CD8-positive, alpha-beta memory T cell (primary cell): ENCODE results near the gene CEP72. TPM values are rescaled to one million over a fixed set of nuclear protein-coding genes. Genes with fewer than 3 reads are reported as not detected.
"Not testable (repeated sequence)": the region's sequence is repeated elsewhere in the genome, so short reads cannot be mapped to it uniquely, and the experiment has no call there.

Source experiments
- CTCF ChIA-PET: fragments of 350-600 bp; sonication (Branson Sonifier 250); formaldehyde crosslinking; loops from one replicate; lab custom pipeline; 2021; ENCODE audit warnings: antibody characterized with exemption; lab: Charles Lee
- POLR2A ChIA-PET: fragments of 350-600 bp; sonication (Branson Sonifier 250); formaldehyde crosslinking; loops from one replicate; lab custom pipeline; 2021; ENCODE audit warnings: antibody characterized with exemption; lab: Charles Lee
- DNase-seq, 5 donors: peaks; one replicate each; pipeline versions ENCODE4 v3.0.0 to v3.0.0-alpha.2; 2020 to 2022; ENCODE audit warnings: mixed read lengths in 1 of 5
- H3K27ac ChIP-seq: one replicate; pipeline ENCODE4 v1.7.0; 2013; ENCODE audit warnings: low read depth, mild to moderate bottlenecking, low read length, moderate library complexity
- H3K27me3 ChIP-seq: 2 replicates; pipeline ENCODE4 v1.7.0; 2013; ENCODE audit warnings: low read length, mild to moderate bottlenecking; ENCODE audit not compliant: insufficient read depth, poor library complexity, severe bottlenecking
- H3K36me3 ChIP-seq: 2 replicates; pipeline ENCODE4 v1.7.0; 2013; ENCODE audit warnings: mild to moderate bottlenecking, low read length, moderate library complexity; ENCODE audit not compliant: insufficient read depth
- H3K4me1 ChIP-seq: 2 replicates; pipeline ENCODE4 v1.7.0; 2013; ENCODE audit warnings: mild to moderate bottlenecking, low read length, moderate library complexity; ENCODE audit not compliant: insufficient read depth
- H3K4me3 ChIP-seq: 2 replicates; pipeline ENCODE4 v1.7.0; 2013; ENCODE audit warnings: mild to moderate bottlenecking, low read length
- H3K9me3 ChIP-seq: 2 replicates; pipeline ENCODE4 v1.7.0; 2013; ENCODE audit warnings: mild to moderate bottlenecking, low read length
- H3K27ac Mint-ChIP-seq, 8 donors: one replicate each; pipeline ENCODE4 v1.8.0; 2020 to 2021; ENCODE audit warnings: mixed read lengths in 8 of 8, mild to moderate bottlenecking in 6 of 8, inconsistent platforms in 3 of 8, moderate library complexity in 3 of 8
- H3K27me3 Mint-ChIP-seq, 2 donors: one replicate each; pipeline ENCODE4 v1.8.0; 2020 to 2021; ENCODE audit warnings: mixed read lengths in 2 of 2, mild to moderate bottlenecking in 1 of 2, moderate library complexity in 1 of 2
- H3K36me3 Mint-ChIP-seq, 3 donors: one replicate each; pipeline ENCODE4 v1.8.0; 2020 to 2021; ENCODE audit warnings: mixed read lengths in 3 of 3, inconsistent platforms in 1 of 3, mild to moderate bottlenecking in 1 of 3
- H3K4me1 Mint-ChIP-seq, 3 donors: one replicate each; pipeline ENCODE4 v1.8.0; 2020 to 2021; ENCODE audit warnings: mixed read lengths in 3 of 3, inconsistent platforms in 1 of 3, mild to moderate bottlenecking in 1 of 3
- H3K4me3 Mint-ChIP-seq, 7 donors: one replicate each; pipeline ENCODE4 v1.8.0; 2020 to 2021; ENCODE audit warnings: mixed read lengths in 7 of 7, mild to moderate bottlenecking in 6 of 7, moderate library complexity in 4 of 7, inconsistent platforms in 2 of 7
- H3K9me3 Mint-ChIP-seq, 5 donors: one replicate each; pipeline ENCODE4 v1.8.0; 2020 to 2022; ENCODE audit warnings: mixed read lengths in 5 of 5, mild to moderate bottlenecking in 3 of 5, moderate library complexity in 2 of 5, inconsistent platforms in 1 of 5
- polyA plus RNA-seq: library from polyadenylated mRNA; unstranded; fragments of 300-500 nt; fragmentation: Illumina TruSeq; gene quantifications from one replicate; pipeline ENCODE4 v1.2.3, GENCODE V29; 2021
- total RNA-seq, 2 experiments: library from RNA; stranded (reverse); gene quantifications; one replicate each; pipeline ENCODE4 v1.2.3, GENCODE V29; 2021

Gene CEP72
- total and polyA plus RNA-seq, 3 experiments from 2014 or later: 4.2 to 21.0 (median 20.0) TPM

GRCh38 chr5:692529-693041 is 80.4 kb downstream of the CEP72 start:
- H3K4me1 Mint-ChIP-seq, H3K27ac ChIP-seq, H3K9me3 Mint-ChIP-seq, H3K9me3 ChIP-seq, H3K4me1 ChIP-seq, H3K27me3 ChIP-seq, H3K4me3 ChIP-seq, H3K36me3 ChIP-seq, H3K36me3 Mint-ChIP-seq, H3K27me3 Mint-ChIP-seq, CTCF ChIA-PET: not testable (repeated sequence)
- peak in 3 of 5 donors; percentile 21 to 56 (median 42) for DNase-seq
- POLR2A ChIA-PET: interaction anchor here (1.0 kb wide), 1 partner anchor 20 kb away, joined by 3 read pairs; no protein-coding TSS in a partner anchor
- Mint-ChIP-seq H3K4me3 (peak overlapping the region; percentile 11 to 81 (median 68)), H3K27ac (peak overlapping the region in 2 of 8 donors; percentile 35 to 79)

GRCh38 chr5:693271-694041 is 81.3 kb downstream of the CEP72 start, which contains the start of gene TPPP:
TSS of gene TPPP (minus strand) at chr5:693352. CDS start at chr5:678060, 15,292 bp downstream.
- CTCF ChIA-PET, H3K4me3 ChIP-seq: not testable (repeated sequence)
- peak within 1 kb of the TSS in 2 of 8 donors; percentile 35 to 79 for H3K27ac Mint-ChIP-seq

GRCh38 chr5:694042-694431 is 81.9 kb downstream of the CEP72 start:
- H3K4me3 ChIP-seq, H3K27ac ChIP-seq, H3K4me1 Mint-ChIP-seq, H3K36me3 ChIP-seq, H3K27ac Mint-ChIP-seq, POLR2A ChIA-PET, H3K27me3 Mint-ChIP-seq, DNase-seq, CTCF ChIA-PET, H3K4me1 ChIP-seq, H3K9me3 ChIP-seq, H3K27me3 ChIP-seq, H3K36me3 Mint-ChIP-seq: not testable (repeated sequence)
- Mint-ChIP-seq H3K4me3 (peak overlapping the region in 3 of 7 donors; percentile 17 to 70 (median 45)), H3K9me3 (peaks cover 0 to 12% (median 0%) of the 10 kb centered on the region in 5 donors)

More at GRCh38 chr5:693271-694041, 81.3 kb downstream of the CEP72 start, which contains the start of gene TPPP:
- DNase-seq: peak; percentile 54 to 83 (median 75)
- H3K27me3 ChIP-seq, H3K36me3 Mint-ChIP-seq, H3K4me1 Mint-ChIP-seq, H3K27ac ChIP-seq, H3K9me3 Mint-ChIP-seq, H3K9me3 ChIP-seq, H3K36me3 ChIP-seq, H3K27me3 Mint-ChIP-seq, H3K4me1 ChIP-seq: not testable (repeated sequence)
- POLR2A ChIA-PET: interaction anchor here (1.0 kb wide), 1 partner anchor 21 kb away, joined by 3 read pairs; no protein-coding TSS in a partner anchor
- H3K4me3 Mint-ChIP-seq: peak within 1 kb of the TSS; percentile 17 to 81 (median 69)

- H3K36me3 Mint-ChIP-seq, H3K27ac ChIP-seq, H3K4me3 Mint-ChIP-seq, H3K27me3 ChIP-seq, H3K27ac Mint-ChIP-seq, H3K4me3 ChIP-seq, H3K27me3 Mint-ChIP-seq, H3K9me3 ChIP-seq, POLR2A ChIA-PET, CTCF ChIA-PET, H3K4me1 ChIP-seq, H3K4me1 Mint-ChIP-seq, H3K36me3 ChIP-seq, DNase-seq: not testable (repeated sequence)
- H3K9me3 Mint-ChIP-seq: peaks cover 0 to 16% (median 3%) of the 10 kb centered on the region in 5 donors
Measured at GRCh38 chr5:695475-695874, 83.3 kb downstream of the CEP72 start.

GRCh38 chr5:696191-696590 is 84.1 kb downstream of the CEP72 start:
- H3K4me3 Mint-ChIP-seq, H3K36me3 Mint-ChIP-seq, H3K36me3 ChIP-seq, H3K27ac ChIP-seq, H3K9me3 ChIP-seq, H3K27ac Mint-ChIP-seq, CTCF ChIA-PET, H3K27me3 Mint-ChIP-seq, H3K27me3 ChIP-seq, H3K4me1 Mint-ChIP-seq, POLR2A ChIA-PET, DNase-seq, H3K4me3 ChIP-seq, H3K4me1 ChIP-seq: not testable (repeated sequence)
- H3K9me3 Mint-ChIP-seq: peaks cover 0 to 16% (median 3%) of the 10 kb centered on the region in 5 donors

- H3K27ac Mint-ChIP-seq, CTCF ChIA-PET, DNase-seq: not testable (repeated sequence)
Measured at GRCh38 chr5:696753-697702, 84.9 kb downstream of the CEP72 start.

More at GRCh38 chr5:696753-697702, 84.9 kb downstream of the CEP72 start:
- H3K4me1 Mint-ChIP-seq, H3K27me3 Mint-ChIP-seq, H3K9me3 ChIP-seq, H3K4me3 ChIP-seq, H3K36me3 ChIP-seq, POLR2A ChIA-PET, H3K36me3 Mint-ChIP-seq, H3K27me3 ChIP-seq, H3K4me1 ChIP-seq, H3K27ac ChIP-seq: not testable (repeated sequence)
- Mint-ChIP-seq H3K9me3 (peaks cover 0 to 16% (median 3%) of the 10 kb centered on the region in 5 donors), H3K4me3 (peak overlapping the region in 1 of 7 donors; percentile 41)
